ENCODE results near the gene APOBEC3A. TPM values are rescaled to one million over a fixed set of nuclear protein-coding genes. Genes with fewer than 3 reads are reported as not detected.

Gene APOBEC3A
- total RNA-seq (2016; rRNA removed; fragmentation: Illumina TruSeq; extraction: Trizol) (not detected in 2 replicates), polyA plus RNA-seq (2011; rRNA removed) (not detected in 2 replicates), polyA minus RNA-seq (2011; rRNA and poly(A)+ RNA removed; ENCODE audit: low replicate concordance) (not detected in 2 replicates), Bru-seq, nascent RNA (not detected), BruChase-seq, experiment 1, labeled RNA remaining after a 6-hour chase (not detected), BruChase-seq, experiment 2, labeled RNA remaining after a 2-hour chase (percentile 2 among the genes with signal in this experiment)
- total RNA-seq (2016; cell fraction: cytosol; rRNA removed; fragmentation: Illumina TruSeq; extraction: Trizol; ENCODE audit: low read depth) = not detected in 2 replicates
- not detected in 2 replicates for total RNA-seq (2016; cell fraction: insoluble cytoplasmic fraction; rRNA removed; fragmentation: Illumina TruSeq; extraction: Trizol)
- total RNA-seq (2016; cell fraction: membrane; rRNA removed; fragmentation: Illumina TruSeq; extraction: Trizol) = not detected in 2 replicates
- not detected in 2 replicates for total RNA-seq (2016; cell fraction: nucleus; rRNA removed; fragmentation: Illumina TruSeq; extraction: Trizol)
- polyA plus RNA-seq (2011; cell fraction: cytosol; rRNA removed) = not detected in 2 replicates
- polyA plus RNA-seq (2011; cell fraction: nucleus; rRNA removed) = not detected in 2 replicates
- polyA plus RNA-seq (2012) = not detected in 2 replicates
- polyA plus RNA-seq (2016; cell fraction: cytosol; fragmentation: Illumina TruSeq; extraction: Trizol; ENCODE audit: low read depth) = not detected in 2 replicates
- polyA plus RNA-seq (2016; cell fraction: insoluble cytoplasmic fraction; fragmentation: Illumina TruSeq; extraction: Trizol; ENCODE audit: low read depth) = not detected in 2 replicates
- polyA plus RNA-seq (2016; cell fraction: membrane; fragmentation: Illumina TruSeq; extraction: Trizol; ENCODE audit: low read depth) = not detected in 2 replicates
- polyA plus RNA-seq (2016; cell fraction: nucleus; fragmentation: Illumina TruSeq; extraction: Trizol; ENCODE audit: insufficient read depth, low read depth) = not detected in 2 replicates
- not detected in 2 replicates for polyA minus RNA-seq (2011; cell fraction: cytosol; rRNA and poly(A)+ RNA removed)
- polyA minus RNA-seq (2011; cell fraction: nucleus; rRNA and poly(A)+ RNA removed) = not detected in 2 replicates
- long read RNA-seq, experiment 1 = 0 reads
- long read RNA-seq, experiment 2 = 0 reads

GRCh38 chr22:38957046-38957770, at the start of gene APOBEC3A:
Gene APOBEC3A, plus strand, starts transcription at chr22:38957609. Its CDS starts 83 bp downstream, at chr22:38957692.
- H3K27ac ChIP-seq (ENCODE audit: extremely low read length, insufficient read depth, low read length) = no peak within 1 kb of the TSS
- 51% methylated on average over 9 of the region's 11 CpGs for WGBS (ENCODE audit: low lambda C conversion rate)
- no peak within 1 kb of the TSS for H3K4me2 ChIP-seq (ENCODE audit: low read depth, low read length)
- H3K79me2 ChIP-seq (ENCODE audit: insufficient read depth, low read length) = no peaks in the 10 kb centered on the region
- in situ Hi-C loops (cut with HindIII; ENCODE audit: extremely low pct_ligation_motif_present, low pct_unique_long_range_greater_than_20kb) (no loop called here), intact Hi-C loops (cut with micrococcal nuclease; ENCODE audit: unreplicated experiment) (no loop called here)
- DNase-seq (ENCODE audit: low spot score) = no peak
- TF ChIP-seq ZBTB21 (CRISPR knock-in tag; IDR thresholded peaks at IDR 0.05) (no peak), RAD21 (CRISPR knock-in tag; IDR thresholded peaks at IDR 0.05) (no peak), BHLHE40 (IDR thresholded peaks at IDR 0.05; ENCODE audit: low read length) (no peak), MAFK (conservative IDR thresholded peaks at IDR 0.05 in 1 of 2, IDR thresholded peaks at IDR 0.05 in 1 of 2; ENCODE audit: low read length in 2 of 2) (peak; percentile 95 to 97), CENPX (CRISPR knock-in tag; IDR thresholded peaks at IDR 0.05) (no peak), ZNF558 (CRISPR knock-in tag; IDR thresholded peaks at IDR 0.05; ENCODE audit: borderline replicate concordance) (no peak), MAFF (IDR thresholded peaks at IDR 0.05; ENCODE audit: low read depth, low read length) (peak; percentile 96)
- H4K20me1 ChIP-seq (ENCODE audit: insufficient read depth, low read length) = no peaks in the 10 kb centered on the region
- peaks cover 0 to 20% of the 10 kb centered on the region in 2 experiments; a peak in 4 of 5 replicates for H3K27me3 ChIP-seq (ENCODE audit: control insufficient read depth in 1 of 2, insufficient read depth in 2 of 2, low read length in 2 of 2)
- H3K9ac ChIP-seq (ENCODE audit: insufficient read depth, low read depth, low read length) = no peak within 1 kb of the TSS
- H3K9me3 ChIP-seq (ENCODE audit: low read length) = no peaks in the 10 kb centered on the region
- ChIA-PET CTCF (ENCODE audit: low intra/inter-chr PET ratio, low total read pairs) (no interaction called here), POLR2A (no interaction called here)
- FAIRE-seq = no peak
- no peak within 1 kb of the TSS for H3K4me3 ChIP-seq (replicated peaks in 1 of 3; ENCODE audit: insufficient read depth in 1 of 3, low read depth in 2 of 3, low read length in 3 of 3)
- no peaks in the 10 kb centered on the region for H3K36me3 ChIP-seq (replicated peaks in 1 of 2; ENCODE audit: control insufficient read depth in 1 of 2, insufficient read depth in 2 of 2, low read length in 2 of 2)
- no peak within 1 kb of the TSS for H2AFZ ChIP-seq (ENCODE audit: low read length)
- no TSS peak for BruUV-seq (replicated peaks)
- peaks cover 18% of the 10 kb centered on the region for H3K4me1 ChIP-seq (ENCODE audit: insufficient read depth, low read length)
- ATAC-seq = no peak
